HG02763 (cell line): ENCODE results near the gene NLRX1.
"Not testable (repeated sequence)": the region's sequence is repeated elsewhere in the genome, so short reads cannot be mapped to it uniquely, and the experiment has no call there.

Source experiments
- ATAC-seq: cut with Tn5 transposase; IDR thresholded peaks from one replicate; pipeline ENCODE4 v1.9.1; 2021; ENCODE audit warnings: mild to moderate bottlenecking, moderate library complexity; ENCODE audit not compliant: unreplicated experiment

The NLRX1 gene

GRCh38 chr11:119181677-119182412, 13.3 kb downstream of the NLRX1 start:
- ATAC-seq: no peak

GRCh38 chr11:119184399-119184798, 15.9 kb downstream of the NLRX1 start:
- ATAC-seq: not testable (repeated sequence)

GRCh38 chr11:119185981-119186634, 17.6 kb downstream of the NLRX1 start:
- ATAC-seq: no peak

GRCh38 chr11:119187123-119187892, 18.8 kb downstream of the NLRX1 start:
- ATAC-seq: no peak

- no peak for ATAC-seq
Measured at GRCh38 chr11:119188067-119188466, 19.5 kb downstream of the NLRX1 start.

- no peak for ATAC-seq
Measured at GRCh38 chr11:119188887-119189286, 20.4 kb downstream of the NLRX1 start.

GRCh38 chr11:119189393-119189792, 20.9 kb downstream of the NLRX1 start:
- ATAC-seq: no peak

GRCh38 chr11:119190531-119190930, 22.0 kb downstream of the NLRX1 start:
- ATAC-seq: no peak

- ATAC-seq: not testable (repeated sequence)
Measured at GRCh38 chr11:119191265-119191664, 22.7 kb downstream of the NLRX1 start.

GRCh38 chr11:119192111-119192510, 23.6 kb downstream of the NLRX1 start:
- ATAC-seq: no peak

GRCh38 chr11:119193001-119193400, 24.5 kb downstream of the NLRX1 start:
- ATAC-seq: no peak

- no peak for ATAC-seq
Measured at GRCh38 chr11:119193626-119194025, 25.1 kb downstream of the NLRX1 start.

GRCh38 chr11:119194811-119195440, 26.4 kb downstream of the NLRX1 start:
- ATAC-seq: no peak

- ATAC-seq: no peak
Measured at GRCh38 chr11:119195680-119196079, 27.2 kb downstream of the NLRX1 start.

- peak; percentile 44 for ATAC-seq
Measured at GRCh38 chr11:119196833-119197483, 28.4 kb downstream of the NLRX1 start.

GRCh38 chr11:119198925-119199324, 30.4 kb downstream of the NLRX1 start:
- ATAC-seq: no peak

- not testable (repeated sequence) for ATAC-seq
Measured at GRCh38 chr11:119201236-119201635, 32.7 kb downstream of the NLRX1 start.

GRCh38 chr11:119202554-119202953, 34.0 kb downstream of the NLRX1 start:
- no peak for ATAC-seq

- no peak for ATAC-seq
Measured at GRCh38 chr11:119204066-119204465, 35.5 kb downstream of the NLRX1 start.

- no peak for ATAC-seq
Measured at GRCh38 chr11:119205080-119205479, 36.6 kb downstream of the NLRX1 start.
